GM21717 (cell line): ENCODE measurements around the gene GIMAP5.
A peak's percentile ranks its signal among the peaks of the same experiment; 100 is the strongest.
"Not testable (repeated sequence)": the region's sequence is repeated elsewhere in the genome, so short reads cannot be mapped to it uniquely, and the experiment has no call there.

ENCODE experiments used
- ATAC-seq: cut with Tn5 transposase; IDR thresholded peaks from one replicate; pipeline ENCODE4 v1.9.1; 2021; ENCODE audit warnings: mild to moderate bottlenecking, moderate library complexity; ENCODE audit not compliant: unreplicated experiment

GIMAP5 gene

GRCh38 chr7:150766334-150766709 lies 29.1 kb downstream of the GIMAP5 start:
- ATAC-seq, result no peak

GRCh38 chr7:150769768-150770167 lies 32.5 kb downstream of the GIMAP5 start:
- no peak for ATAC-seq

- not testable (repeated sequence) for ATAC-seq
These were observed 36.9 kb downstream of the GIMAP5 start for GRCh38 chr7:150774131-150774530.

- ATAC-seq, result no peak
These were observed 41.0 kb downstream of the GIMAP5 start for GRCh38 chr7:150778014-150778737.

- peak; percentile 63 for ATAC-seq
These were observed 41.6 kb downstream of the GIMAP5 start for GRCh38 chr7:150778738-150779301.

- no peak for ATAC-seq
These were observed 43.1 kb downstream of the GIMAP5 start for GRCh38 chr7:150780292-150780691.

- no peak for ATAC-seq
These were observed 43.9 kb downstream of the GIMAP5 start for GRCh38 chr7:150781103-150781502.

- ATAC-seq, result no peak
These were observed 44.7 kb downstream of the GIMAP5 start for GRCh38 chr7:150781961-150782360.

- no peak for ATAC-seq
These were observed 47.0 kb downstream of the GIMAP5 start for GRCh38 chr7:150784120-150784736.

- ATAC-seq, result no peak
These were observed 47.7 kb downstream of the GIMAP5 start for GRCh38 chr7:150784954-150785353.

- ATAC-seq, result no peak
These were observed 50.4 kb downstream of the GIMAP5 start for GRCh38 chr7:150787321-150788281.

- ATAC-seq, result no peak
These were observed 51.5 kb downstream of the GIMAP5 start for GRCh38 chr7:150788474-150789269.

GRCh38 chr7:150790416-150791075 lies 53.3 kb downstream of the GIMAP5 start:
- no peak for ATAC-seq

GRCh38 chr7:150791304-150791703 lies 54.1 kb downstream of the GIMAP5 start:
- ATAC-seq, result no peak

GRCh38 chr7:150791746-150792452 lies 54.7 kb downstream of the GIMAP5 start:
- no peak for ATAC-seq
